C4-2B (cell line): ENCODE data around the gene ZNRF3.

Experiments
- H3K27ac ChIP-seq: fragments of 450-650 bp; 2 replicates; pipeline ENCODE4 v1.5.1; 2017
- CTCF ChIP-seq: fragments of 450-650 bp; conservative IDR thresholded peaks from 2 replicates; pipeline ENCODE4 v1.5.1; 2017; ENCODE audit warnings: mild to moderate bottlenecking
- ZFX ChIP-seq: fragments of 450-650 bp; IDR thresholded peaks from 2 replicates; pipeline ENCODE4 v1.6.1; 2017

Gene ZNRF3

GRCh38 chr22:28989484-28989883 is 106.1 kb downstream of the ZNRF3 start:
- no peak overlapping the region for H3K27ac ChIP-seq

GRCh38 chr22:28989912-28990311 is 106.5 kb downstream of the ZNRF3 start:
- H3K27ac ChIP-seq: no peak overlapping the region

More at GRCh38 chr22:28989484-28989883, 106.1 kb downstream of the ZNRF3 start:
- TF ChIP-seq ZFX (no peak), CTCF (no peak)

GRCh38 chr22:28992565-28993356 is 109.4 kb downstream of the ZNRF3 start:
- TF ChIP-seq CTCF (no peak), ZFX (no peak)
- no peak overlapping the region for H3K27ac ChIP-seq

More at GRCh38 chr22:28989912-28990311, 106.5 kb downstream of the ZNRF3 start:
- TF ChIP-seq ZFX (no peak), CTCF (no peak)

GRCh38 chr22:28994522-28994921 is 111.2 kb downstream of the ZNRF3 start:
- TF ChIP-seq ZFX (no peak), CTCF (no peak)
- no peak overlapping the region for H3K27ac ChIP-seq

GRCh38 chr22:28995551-28995950 is 112.2 kb downstream of the ZNRF3 start:
- H3K27ac ChIP-seq: no peak overlapping the region
- TF ChIP-seq CTCF (no peak), ZFX (no peak)

- no peak overlapping the region for H3K27ac ChIP-seq
- TF ChIP-seq CTCF: no peak
- TF ChIP-seq ZFX: no peak
Observed at GRCh38 chr22:28997342-28997741, 114.0 kb downstream of the ZNRF3 start.

- H3K27ac ChIP-seq: no peak overlapping the region
- no peak for TF ChIP-seq ZFX
- TF ChIP-seq CTCF: no peak
Observed at GRCh38 chr22:28998681-28999080, 115.3 kb downstream of the ZNRF3 start.
